Measurements from ENCODE around the gene MOCOS. TPM values are rescaled to one million over a fixed set of nuclear protein-coding genes. Genes with fewer than 3 reads are reported as not detected.
"Not testable (repeated sequence)": the region's sequence is repeated elsewhere in the genome, so short reads cannot be mapped to it uniquely, and the experiment has no call there.

MOCOS gene
- polyA plus RNA-seq, 2 donors: 1.2 to 4.2 TPM

- no peaks in the 10 kb centered on the region for H3K27me3 ChIP-seq (ENCODE audit: control insufficient read depth in 1 of 2, insufficient read depth in 2 of 2, low read length in 2 of 2)
- H3K27ac ChIP-seq (ENCODE audit: low read depth in 2 of 2, low read length in 1 of 2): no peak overlapping the region
- H3K9me3 ChIP-seq (ENCODE audit: control insufficient read depth in 2 of 2, insufficient read depth in 1 of 2, low read depth in 1 of 2, low read length in 1 of 2): no peaks in the 10 kb centered on the region
- no peak overlapping the region for H3K4me3 ChIP-seq (ENCODE audit: low read depth in 1 of 2, low read length in 2 of 2)
- peaks cover 5 to 12% of the 10 kb centered on the region in 2 donors for H3K36me3 ChIP-seq (ENCODE audit: control insufficient read depth in 2 of 2, insufficient read depth in 2 of 2, low read length in 1 of 2)
- whole genome bisulfite sequencing, 2 donors: 84 to 93% methylated on average over 7 of the region's 7 CpGs
- H3K4me1 ChIP-seq (ENCODE audit: control insufficient read depth in 2 of 2, insufficient read depth in 2 of 2, low read length in 1 of 2): no peaks in the 10 kb centered on the region
Measured at GRCh38 chr18:36155851-36156757, 31.2 kb upstream of the MOCOS start.

GRCh38 chr18:36157441-36157840 is 29.9 kb upstream of the MOCOS start:
- Histone ChIP-seq H3K4me1 (ENCODE audit: control insufficient read depth in 2 of 2, insufficient read depth in 2 of 2, low read length in 1 of 2) (no peaks in the 10 kb centered on the region), H3K4me3 (ENCODE audit: low read depth in 1 of 2, low read length in 2 of 2) (no peak overlapping the region), H3K27me3 (ENCODE audit: control insufficient read depth in 1 of 2, insufficient read depth in 2 of 2, low read length in 2 of 2) (no peaks in the 10 kb centered on the region), H3K9me3 (ENCODE audit: control insufficient read depth in 2 of 2, insufficient read depth in 1 of 2, low read depth in 1 of 2, low read length in 1 of 2) (no peaks in the 10 kb centered on the region), H3K36me3 (ENCODE audit: control insufficient read depth in 2 of 2, insufficient read depth in 2 of 2, low read length in 1 of 2) (peaks cover 5 to 6% of the 10 kb centered on the region in 2 donors), H3K27ac (ENCODE audit: low read depth in 2 of 2, low read length in 1 of 2) (no peak overlapping the region)

GRCh38 chr18:36158266-36158867 is 28.9 kb upstream of the MOCOS start:
- peaks cover 1 to 5% of the 10 kb centered on the region in 2 donors for H3K36me3 ChIP-seq (ENCODE audit: control insufficient read depth in 2 of 2, insufficient read depth in 2 of 2, low read length in 1 of 2)
- H3K27me3 ChIP-seq (ENCODE audit: control insufficient read depth in 1 of 2, insufficient read depth in 2 of 2, low read length in 2 of 2): no peaks in the 10 kb centered on the region
- H3K4me3 ChIP-seq (ENCODE audit: low read depth in 1 of 2, low read length in 2 of 2): no peak overlapping the region
- H3K9me3 ChIP-seq (ENCODE audit: control insufficient read depth in 2 of 2, insufficient read depth in 1 of 2, low read depth in 1 of 2, low read length in 1 of 2): no peaks in the 10 kb centered on the region
- H3K27ac ChIP-seq (ENCODE audit: low read depth in 2 of 2, low read length in 1 of 2): no peak overlapping the region
- WGBS, 2 donors: 78 to 82% methylated on average over 5 of the region's 5 CpGs
- H3K4me1 ChIP-seq (ENCODE audit: control insufficient read depth in 2 of 2, insufficient read depth in 2 of 2, low read length in 1 of 2): no peaks in the 10 kb centered on the region

- Histone ChIP-seq H3K9me3 (ENCODE audit: control insufficient read depth in 2 of 2, insufficient read depth in 1 of 2, low read depth in 1 of 2, low read length in 1 of 2) (no peaks in the 10 kb centered on the region), H3K27me3 (ENCODE audit: control insufficient read depth in 1 of 2, insufficient read depth in 2 of 2, low read length in 2 of 2) (no peaks in the 10 kb centered on the region), H3K4me3 (ENCODE audit: low read depth in 1 of 2, low read length in 2 of 2) (no peak overlapping the region), H3K27ac (ENCODE audit: low read depth in 2 of 2, low read length in 1 of 2) (no peak overlapping the region), H3K36me3 (ENCODE audit: control insufficient read depth in 2 of 2, insufficient read depth in 2 of 2, low read length in 1 of 2) (peaks cover 0 to 2% of the 10 kb centered on the region in 2 donors), H3K4me1 (ENCODE audit: control insufficient read depth in 2 of 2, insufficient read depth in 2 of 2, low read length in 1 of 2) (no peaks in the 10 kb centered on the region)
- 83 to 84% methylated on average over 4 of the region's 4 CpGs for WGBS, 2 donors
Measured at GRCh38 chr18:36160959-36161371, 26.3 kb upstream of the MOCOS start.

- 81 to 88% methylated on average over 1 of the region's 1 CpG for WGBS, 2 donors
- no peak overlapping the region for H3K27ac ChIP-seq (ENCODE audit: low read depth in 2 of 2, low read length in 1 of 2)
- H3K4me3 ChIP-seq (ENCODE audit: low read depth in 1 of 2, low read length in 2 of 2): no peak overlapping the region
- no peaks in the 10 kb centered on the region for H3K9me3 ChIP-seq (ENCODE audit: control insufficient read depth in 2 of 2, insufficient read depth in 1 of 2, low read depth in 1 of 2, low read length in 1 of 2)
- H3K4me1 ChIP-seq (ENCODE audit: control insufficient read depth in 2 of 2, insufficient read depth in 2 of 2, low read length in 1 of 2): no peaks in the 10 kb centered on the region
- H3K27me3 ChIP-seq (ENCODE audit: control insufficient read depth in 1 of 2, insufficient read depth in 2 of 2, low read length in 2 of 2): no peaks in the 10 kb centered on the region
- H3K36me3 ChIP-seq (ENCODE audit: control insufficient read depth in 2 of 2, insufficient read depth in 2 of 2, low read length in 1 of 2): peaks cover 0 to 5% of the 10 kb centered on the region in 2 donors
Measured at GRCh38 chr18:36162981-36163380, 24.3 kb upstream of the MOCOS start.

- Histone ChIP-seq H3K4me3 (ENCODE audit: low read depth in 1 of 2, low read length in 2 of 2) (no peak overlapping the region), H3K4me1 (ENCODE audit: control insufficient read depth in 2 of 2, insufficient read depth in 2 of 2, low read length in 1 of 2) (no peaks in the 10 kb centered on the region), H3K9me3 (ENCODE audit: control insufficient read depth in 2 of 2, insufficient read depth in 1 of 2, low read depth in 1 of 2, low read length in 1 of 2) (no peaks in the 10 kb centered on the region), H3K27ac (ENCODE audit: low read depth in 2 of 2, low read length in 1 of 2) (no peak overlapping the region), H3K36me3 (ENCODE audit: control insufficient read depth in 2 of 2, insufficient read depth in 2 of 2, low read length in 1 of 2) (peaks cover 0 to 22% of the 10 kb centered on the region in 2 donors), H3K27me3 (ENCODE audit: control insufficient read depth in 1 of 2, insufficient read depth in 2 of 2, low read length in 2 of 2) (no peaks in the 10 kb centered on the region)
- 97 to 99% methylated on average over 3 of the region's 3 CpGs for WGBS, 2 donors
Measured at GRCh38 chr18:36167692-36168218, 19.5 kb upstream of the MOCOS start.

GRCh38 chr18:36168296-36168695 is 19.0 kb upstream of the MOCOS start:
- H3K27me3 ChIP-seq (ENCODE audit: control insufficient read depth in 1 of 2, insufficient read depth in 2 of 2, low read length in 2 of 2); H3K4me3 ChIP-seq (ENCODE audit: low read depth in 1 of 2, low read length in 2 of 2); H3K9me3 ChIP-seq (ENCODE audit: control insufficient read depth in 2 of 2, insufficient read depth in 1 of 2, low read depth in 1 of 2, low read length in 1 of 2); H3K27ac ChIP-seq (ENCODE audit: low read depth in 2 of 2, low read length in 1 of 2); H3K4me1 ChIP-seq (ENCODE audit: control insufficient read depth in 2 of 2, insufficient read depth in 2 of 2, low read length in 1 of 2): not testable (repeated sequence)
- WGBS, 2 donors: 90 to 91% methylated on average over 3 of the region's 3 CpGs
- peaks cover 0 to 22% of the 10 kb centered on the region in 2 donors for H3K36me3 ChIP-seq (ENCODE audit: control insufficient read depth in 2 of 2, insufficient read depth in 2 of 2, low read length in 1 of 2)

- Histone ChIP-seq H3K27ac (ENCODE audit: low read depth in 2 of 2, low read length in 1 of 2) (no peak overlapping the region), H3K9me3 (ENCODE audit: control insufficient read depth in 2 of 2, insufficient read depth in 1 of 2, low read depth in 1 of 2, low read length in 1 of 2) (no peaks in the 10 kb centered on the region), H3K27me3 (ENCODE audit: control insufficient read depth in 1 of 2, insufficient read depth in 2 of 2, low read length in 2 of 2) (no peaks in the 10 kb centered on the region), H3K4me1 (ENCODE audit: control insufficient read depth in 2 of 2, insufficient read depth in 2 of 2, low read length in 1 of 2) (no peaks in the 10 kb centered on the region), H3K36me3 (ENCODE audit: control insufficient read depth in 2 of 2, insufficient read depth in 2 of 2, low read length in 1 of 2) (peaks cover 0 to 22% of the 10 kb centered on the region in 2 donors), H3K4me3 (ENCODE audit: low read depth in 1 of 2, low read length in 2 of 2) (no peak overlapping the region)
- WGBS, 2 donors: 78 to 81% methylated on average over 5 of the region's 5 CpGs
Measured at GRCh38 chr18:36169938-36170337, 17.4 kb upstream of the MOCOS start.

- Histone ChIP-seq H3K4me3 (ENCODE audit: low read depth in 1 of 2, low read length in 2 of 2) (no peak overlapping the region), H3K9me3 (ENCODE audit: control insufficient read depth in 2 of 2, insufficient read depth in 1 of 2, low read depth in 1 of 2, low read length in 1 of 2) (no peaks in the 10 kb centered on the region), H3K27ac (ENCODE audit: low read depth in 2 of 2, low read length in 1 of 2) (no peak overlapping the region), H3K36me3 (ENCODE audit: control insufficient read depth in 2 of 2, insufficient read depth in 2 of 2, low read length in 1 of 2) (peaks cover 0 to 12% of the 10 kb centered on the region in 2 donors), H3K4me1 (ENCODE audit: control insufficient read depth in 2 of 2, insufficient read depth in 2 of 2, low read length in 1 of 2) (no peaks in the 10 kb centered on the region), H3K27me3 (ENCODE audit: control insufficient read depth in 1 of 2, insufficient read depth in 2 of 2, low read length in 2 of 2) (no peaks in the 10 kb centered on the region)
- WGBS, 2 donors: 89 to 91% methylated on average over 1 of the region's 1 CpG
Measured at GRCh38 chr18:36175481-36175880, 11.8 kb upstream of the MOCOS start.

Measured in esophagus (tissue), 2 donors.